ENCODE measurements around the gene CYP26C1. TPM values are rescaled to one million over a fixed set of nuclear protein-coding genes. Genes with fewer than 3 reads are reported as not detected.

The CYP26C1 gene
- total RNA-seq, 3 donors from 2014 or later (not counting 1 experiment from before 2014, with no cell fraction given) = 0.09 TPM; not detected in 2

DNA sequence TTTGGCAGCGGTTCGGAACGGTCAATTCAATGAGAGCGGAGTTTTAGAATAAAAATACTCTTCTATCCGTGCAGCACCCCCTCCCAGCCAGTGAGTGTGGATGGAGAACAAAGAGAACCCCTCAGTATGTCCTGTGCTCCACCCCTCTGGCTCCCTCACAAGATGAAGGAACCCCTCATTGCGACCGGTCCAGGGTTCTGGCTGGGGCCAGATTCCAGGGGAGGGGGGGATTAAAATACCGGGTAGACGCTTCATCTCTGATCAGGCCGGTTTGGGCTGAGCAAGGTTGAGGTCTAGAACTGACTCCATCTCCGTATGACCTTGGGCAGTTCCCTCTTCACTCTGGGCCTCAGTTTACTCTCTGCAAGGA is 5.9 kb downstream of the CYP26C1 start:
- Histone ChIP-seq H3K27me3 (ENCODE audit: control insufficient read depth, insufficient read depth, low read length) (peaks cover 18% of the 10 kb centered on the region), H3K36me3 (ENCODE audit: control insufficient read depth, insufficient read depth, low read length) (no peaks in the 10 kb centered on the region), H3K4me3 (ENCODE audit: low read length) (no peak overlapping the region), H3K4me1 (ENCODE audit: control insufficient read depth, insufficient read depth, low read length) (peaks cover 12% of the 10 kb centered on the region), H3K27ac (ENCODE audit: low read length) (no peak overlapping the region), H3K9me3 (ENCODE audit: control insufficient read depth, insufficient read depth, low read length) (no peaks in the 10 kb centered on the region)
- no peaks in the 10 kb centered on the region for H3K9me3 Mint-ChIP-seq
- no peak overlapping the region for H3K27ac Mint-ChIP-seq
- ATAC-seq (no peak), DNase-seq (no peak)
- H3K4me3 Mint-ChIP-seq = no peak overlapping the region
- TF ChIP-seq, protein P1, sequence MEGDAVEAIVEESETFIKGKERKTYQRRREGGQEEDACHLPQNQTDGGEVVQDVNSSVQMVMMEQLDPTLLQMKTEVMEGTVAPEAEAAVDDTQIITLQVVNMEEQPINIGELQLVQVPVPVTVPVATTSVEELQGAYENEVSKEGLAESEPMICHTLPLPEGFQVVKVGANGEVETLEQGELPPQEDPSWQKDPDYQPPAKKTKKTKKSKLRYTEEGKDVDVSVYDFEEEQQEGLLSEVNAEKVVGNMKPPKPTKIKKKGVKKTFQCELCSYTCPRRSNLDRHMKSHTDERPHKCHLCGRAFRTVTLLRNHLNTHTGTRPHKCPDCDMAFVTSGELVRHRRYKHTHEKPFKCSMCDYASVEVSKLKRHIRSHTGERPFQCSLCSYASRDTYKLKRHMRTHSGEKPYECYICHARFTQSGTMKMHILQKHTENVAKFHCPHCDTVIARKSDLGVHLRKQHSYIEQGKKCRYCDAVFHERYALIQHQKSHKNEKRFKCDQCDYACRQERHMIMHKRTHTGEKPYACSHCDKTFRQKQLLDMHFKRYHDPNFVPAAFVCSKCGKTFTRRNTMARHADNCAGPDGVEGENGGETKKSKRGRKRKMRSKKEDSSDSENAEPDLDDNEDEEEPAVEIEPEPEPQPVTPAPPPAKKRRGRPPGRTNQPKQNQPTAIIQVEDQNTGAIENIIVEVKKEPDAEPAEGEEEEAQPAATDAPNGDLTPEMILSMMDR (IDR thresholded peaks at IDR 0.05) = no peak
- peaks cover 46 to 73% of the 10 kb centered on the region in 2 donors for H3K27me3 Mint-ChIP-seq (ENCODE audit: low read depth in 2 of 2)
- intact Hi-C loops (cut with micrococcal nuclease) = no loop called here
- no peaks in the 10 kb centered on the region for H3K36me3 Mint-ChIP-seq
- WGBS (ENCODE audit: insufficient coverage) = 33% methylated on average over 10 of the region's 11 CpGs
- H3K4me1 Mint-ChIP-seq = peaks cover 11% of the 10 kb centered on the region in 2 donors

DNA sequence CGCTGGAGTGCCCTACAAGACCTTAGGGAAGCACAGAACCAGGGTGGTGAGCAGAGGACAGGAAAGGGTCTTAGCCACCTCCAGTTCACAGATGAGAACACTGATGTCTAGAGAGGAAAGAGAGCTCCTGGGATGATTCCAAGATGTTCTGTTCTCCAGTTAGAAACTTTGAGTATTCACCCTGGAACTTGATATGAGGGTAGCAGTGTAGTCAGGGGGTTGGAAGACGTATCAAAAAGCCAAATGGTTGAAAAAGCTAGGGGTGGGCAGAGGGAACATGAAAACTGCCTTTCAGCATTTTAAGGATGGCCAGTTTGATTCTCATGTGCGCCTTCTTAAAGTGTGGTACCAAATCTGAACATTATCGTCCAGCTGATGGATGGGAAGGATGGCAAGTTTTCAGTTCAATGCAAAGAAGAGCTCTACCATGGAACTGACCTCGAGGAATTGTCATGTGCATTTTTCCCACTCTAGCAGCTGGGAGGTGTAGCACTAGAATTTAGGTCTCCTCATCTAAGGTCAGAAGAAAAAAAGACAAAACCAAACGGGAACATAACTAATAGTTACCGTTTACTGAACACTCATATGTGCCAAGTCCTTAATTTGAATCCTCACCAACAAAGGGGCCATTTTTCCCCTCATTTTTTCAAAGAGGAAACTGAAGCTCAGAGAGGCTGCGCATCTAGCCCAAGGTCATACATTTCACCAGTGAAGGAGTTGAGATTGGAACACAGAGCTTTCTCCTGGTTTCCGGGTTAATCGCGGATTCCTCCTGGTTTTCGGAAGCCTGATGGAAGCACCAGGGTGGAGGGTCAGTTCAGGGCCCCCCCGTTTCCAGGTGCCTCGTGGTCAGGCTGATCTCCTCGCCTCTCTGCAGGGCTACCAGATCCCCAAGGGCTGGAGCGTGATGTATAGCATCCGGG is 7.1 kb downstream of the CYP26C1 start:
- Histone ChIP-seq H3K4me3 (ENCODE audit: low read length) (no peak overlapping the region), H3K4me1 (ENCODE audit: control insufficient read depth, insufficient read depth, low read length) (peaks cover 15% of the 10 kb centered on the region), H3K36me3 (ENCODE audit: control insufficient read depth, insufficient read depth, low read length) (no peaks in the 10 kb centered on the region), H3K9me3 (ENCODE audit: control insufficient read depth, insufficient read depth, low read length) (no peaks in the 10 kb centered on the region), H3K27ac (ENCODE audit: low read length) (no peak overlapping the region), H3K27me3 (ENCODE audit: control insufficient read depth, insufficient read depth, low read length) (peaks cover 25% of the 10 kb centered on the region)
- Mint-ChIP-seq H3K9me3 (no peaks in the 10 kb centered on the region), H3K27me3 (ENCODE audit: low read depth in 2 of 2) (peaks cover 46 to 74% of the 10 kb centered on the region in 2 donors), H3K27ac (no peak overlapping the region), H3K4me1 (no peaks in the 10 kb centered on the region), H3K4me3 (no peak overlapping the region), H3K36me3 (no peaks in the 10 kb centered on the region)
- no peak for DNase-seq
- TF ChIP-seq, protein P1 (IDR thresholded peaks at IDR 0.05) = no peak
- intact Hi-C loops (cut with micrococcal nuclease) = no loop called here
- whole genome bisulfite sequencing (ENCODE audit: insufficient coverage) = 12% methylated on average over 17 of the region's 17 CpGs
- no peak for ATAC-seq

DNA sequence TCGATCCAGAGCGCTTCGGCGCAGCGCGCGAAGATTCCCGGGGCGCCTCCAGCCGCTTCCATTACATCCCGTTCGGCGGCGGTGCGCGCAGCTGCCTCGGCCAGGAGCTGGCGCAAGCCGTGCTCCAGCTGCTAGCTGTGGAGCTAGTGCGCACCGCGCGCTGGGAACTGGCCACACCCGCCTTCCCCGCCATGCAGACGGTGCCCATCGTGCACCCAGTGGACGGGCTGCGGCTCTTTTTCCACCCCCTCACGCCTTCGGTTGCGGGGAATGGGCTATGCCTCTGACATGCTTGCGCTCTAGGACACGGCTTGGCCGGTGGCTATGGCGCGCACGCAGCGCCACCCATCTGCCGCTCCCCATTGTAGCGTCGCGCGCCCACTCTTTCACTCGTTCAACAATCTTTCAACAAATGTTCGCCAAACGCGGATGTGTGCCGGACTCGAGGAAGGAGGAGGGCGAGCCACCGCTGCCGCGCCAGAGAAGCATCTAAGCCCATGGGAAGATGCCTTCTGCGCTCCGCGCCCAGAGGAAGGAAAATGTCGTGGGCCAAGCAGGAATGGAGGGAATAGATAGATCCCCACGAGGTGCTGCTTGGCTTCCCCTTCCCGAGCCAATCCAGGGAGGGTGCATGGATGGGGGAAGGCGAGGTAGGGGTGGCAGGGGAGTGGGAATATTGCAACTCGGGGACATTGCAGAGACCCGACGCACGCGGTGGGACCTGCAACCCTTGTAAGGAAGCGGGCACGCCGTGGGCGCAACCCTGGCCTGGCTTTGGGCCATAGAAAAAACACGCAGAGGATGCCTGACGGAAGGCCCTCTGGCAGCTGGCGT is 8.0 kb downstream of the CYP26C1 start:
- TF ChIP-seq, protein P1 (IDR thresholded peaks at IDR 0.05) = no peak
- peaks cover 20% of the 10 kb centered on the region for H3K4me1 ChIP-seq (ENCODE audit: control insufficient read depth, insufficient read depth, low read length)
- Mint-ChIP-seq H3K27ac (no peak overlapping the region), H3K27me3 (ENCODE audit: low read depth in 2 of 2) (peaks cover 46 to 74% of the 10 kb centered on the region in 2 donors), H3K9me3 (no peaks in the 10 kb centered on the region), H3K4me1 (no peaks in the 10 kb centered on the region), H3K36me3 (no peaks in the 10 kb centered on the region), H3K4me3 (no peak overlapping the region)
- no peak for ATAC-seq
- 4% methylated on average over 73 of the region's 73 CpGs for WGBS (ENCODE audit: insufficient coverage)
- H3K27ac ChIP-seq (ENCODE audit: low read length) = no peak overlapping the region
- intact Hi-C loops (cut with micrococcal nuclease) = no loop called here
- DNase-seq = no peak
- no peaks in the 10 kb centered on the region for H3K36me3 ChIP-seq (ENCODE audit: control insufficient read depth, insufficient read depth, low read length)
- H3K9me3 ChIP-seq (ENCODE audit: control insufficient read depth, insufficient read depth, low read length) = no peaks in the 10 kb centered on the region
- no peak overlapping the region for H3K4me3 ChIP-seq (ENCODE audit: low read length)
- H3K27me3 ChIP-seq (ENCODE audit: control insufficient read depth, insufficient read depth, low read length) = peaks cover 31% of the 10 kb centered on the region
